ENCODE measurements around the gene SEH1L.

- TF ChIP-seq CTCF (IDR thresholded peaks at IDR 0.05) (no peak), POLR2AphosphoS5 (IDR thresholded peaks at IDR 0.05) (no peak), POLR2A (IDR thresholded peaks at IDR 0.05) (no peak), EP300 (IDR thresholded peaks at IDR 0.05) (no peak)
Measured at GRCh38 chr18:12911929-12912703, 35.7 kb upstream of the SEH1L start.

Data from upper lobe of left lung (tissue), 4 donors.